ENCODE results near the gene GRIK1. TPM values are rescaled to one million over a fixed set of nuclear protein-coding genes. Genes with fewer than 3 reads are reported as not detected.

The GRIK1 gene
- total RNA-seq, 4 donors from 2014 or later = 1.2 to 7.4 (median 1.3) TPM; not detected in 1

DNA sequence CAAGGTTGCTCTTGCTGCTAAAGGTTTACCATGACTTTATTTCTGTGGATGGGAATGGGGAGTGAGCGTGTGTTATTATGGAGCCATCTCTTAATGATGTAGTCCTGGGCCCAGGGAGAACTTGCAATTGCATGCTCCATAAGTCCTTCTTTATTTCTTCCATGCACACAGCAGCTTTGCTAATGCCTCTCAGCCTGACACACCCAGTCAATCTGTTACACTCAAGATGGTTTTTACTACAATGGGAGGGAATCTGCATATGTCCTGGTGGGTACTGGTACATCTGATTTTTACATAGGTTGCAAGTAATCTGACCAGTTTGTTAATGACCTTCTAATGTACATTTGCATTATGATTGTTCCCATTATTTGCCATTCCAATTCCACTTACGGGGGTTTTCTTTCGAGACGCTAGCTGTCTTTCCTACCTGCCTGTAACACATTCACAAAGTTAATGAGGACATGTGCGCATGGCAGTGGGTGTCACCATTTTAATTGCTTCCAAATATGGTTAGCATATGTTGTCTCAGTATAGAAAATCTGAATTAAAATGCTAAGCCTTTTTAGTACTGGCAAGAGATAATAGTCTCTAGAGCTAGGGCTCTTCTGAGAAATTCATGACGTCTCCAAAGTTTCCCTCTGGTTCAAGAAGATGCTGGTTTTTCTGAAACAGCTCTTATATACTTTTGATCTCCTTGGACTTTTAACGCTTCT is 188.2 kb downstream of the GRIK1 start:
- TF ChIP-seq, protein P1, sequence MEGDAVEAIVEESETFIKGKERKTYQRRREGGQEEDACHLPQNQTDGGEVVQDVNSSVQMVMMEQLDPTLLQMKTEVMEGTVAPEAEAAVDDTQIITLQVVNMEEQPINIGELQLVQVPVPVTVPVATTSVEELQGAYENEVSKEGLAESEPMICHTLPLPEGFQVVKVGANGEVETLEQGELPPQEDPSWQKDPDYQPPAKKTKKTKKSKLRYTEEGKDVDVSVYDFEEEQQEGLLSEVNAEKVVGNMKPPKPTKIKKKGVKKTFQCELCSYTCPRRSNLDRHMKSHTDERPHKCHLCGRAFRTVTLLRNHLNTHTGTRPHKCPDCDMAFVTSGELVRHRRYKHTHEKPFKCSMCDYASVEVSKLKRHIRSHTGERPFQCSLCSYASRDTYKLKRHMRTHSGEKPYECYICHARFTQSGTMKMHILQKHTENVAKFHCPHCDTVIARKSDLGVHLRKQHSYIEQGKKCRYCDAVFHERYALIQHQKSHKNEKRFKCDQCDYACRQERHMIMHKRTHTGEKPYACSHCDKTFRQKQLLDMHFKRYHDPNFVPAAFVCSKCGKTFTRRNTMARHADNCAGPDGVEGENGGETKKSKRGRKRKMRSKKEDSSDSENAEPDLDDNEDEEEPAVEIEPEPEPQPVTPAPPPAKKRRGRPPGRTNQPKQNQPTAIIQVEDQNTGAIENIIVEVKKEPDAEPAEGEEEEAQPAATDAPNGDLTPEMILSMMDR (IDR thresholded peaks at IDR 0.05) = no peak
- no peak for TF ChIP-seq POLR2A (IDR thresholded peaks at IDR 0.05)
- H3K27me3 ChIP-seq = no peaks in the 10 kb centered on the region
- no peak overlapping the region for H3K27ac ChIP-seq
- no peak overlapping the region for H3K4me3 ChIP-seq
- H3K4me1 ChIP-seq = no peaks in the 10 kb centered on the region
- DNase-seq = no peak
- no peaks in the 10 kb centered on the region for H3K36me3 ChIP-seq
- no peaks in the 10 kb centered on the region for H3K9me3 ChIP-seq

DNA sequence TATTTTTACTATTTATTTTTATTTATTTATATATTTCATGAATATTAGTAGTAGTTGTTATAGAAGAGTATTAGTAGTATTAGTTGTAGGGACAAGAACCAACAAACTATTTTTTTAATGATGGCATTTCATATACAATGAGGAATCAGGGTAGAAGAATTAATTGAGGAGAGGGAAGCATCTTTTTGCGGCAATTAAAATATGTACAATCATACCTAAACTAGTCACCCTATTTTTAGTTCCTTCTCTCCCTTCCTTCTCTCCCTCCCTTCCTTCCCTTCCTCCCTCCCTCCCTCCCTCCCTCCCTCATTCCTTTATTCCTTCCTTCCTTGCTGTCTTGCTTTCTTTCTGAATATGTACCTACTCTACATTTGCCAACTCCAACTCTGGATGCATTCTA is 189.8 kb downstream of the GRIK1 start:
- no peaks in the 10 kb centered on the region for H3K4me1 ChIP-seq
- no peaks in the 10 kb centered on the region for H3K27me3 ChIP-seq
- H3K4me3 ChIP-seq = no peak overlapping the region

DNA sequence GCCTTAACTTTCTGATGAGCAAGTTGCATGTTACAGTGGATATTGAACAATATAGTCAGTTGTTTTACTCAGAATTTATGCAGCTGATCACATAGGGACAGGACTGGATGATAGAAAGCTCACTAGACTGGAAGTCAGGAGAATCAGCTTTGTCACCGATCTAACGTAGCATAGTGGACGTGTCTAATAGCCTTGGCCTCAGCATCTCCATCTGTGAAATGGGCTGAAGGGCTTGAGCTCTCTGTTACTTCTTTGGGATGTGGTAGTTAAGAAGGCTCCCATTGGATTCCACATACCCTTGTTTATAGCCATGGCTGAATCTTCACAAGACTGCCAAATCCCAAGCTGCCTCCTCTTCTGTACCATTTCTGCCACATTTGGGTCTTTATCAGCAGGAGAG is 190.6 kb downstream of the GRIK1 start:
- no peaks in the 10 kb centered on the region for H3K27me3 ChIP-seq
- H3K36me3 ChIP-seq = no peaks in the 10 kb centered on the region
- no peaks in the 10 kb centered on the region for H3K4me1 ChIP-seq
- no peak overlapping the region for H3K27ac ChIP-seq
- H3K4me3 ChIP-seq = no peak overlapping the region
- TF ChIP-seq POLR2A (IDR thresholded peaks at IDR 0.05) = no peak
- TF ChIP-seq, protein P1 (IDR thresholded peaks at IDR 0.05) = no peak
- DNase-seq = no peak
- no peaks in the 10 kb centered on the region for H3K9me3 ChIP-seq

More for the DNA sequence above, 189.8 kb downstream of the GRIK1 start:
- H3K27ac ChIP-seq = no peak overlapping the region
- no peaks in the 10 kb centered on the region for H3K36me3 ChIP-seq
- no peak for DNase-seq
- H3K9me3 ChIP-seq = no peaks in the 10 kb centered on the region
- no peak for TF ChIP-seq POLR2A (IDR thresholded peaks at IDR 0.05)
- TF ChIP-seq, protein P1 (IDR thresholded peaks at IDR 0.05) = no peak

DNA sequence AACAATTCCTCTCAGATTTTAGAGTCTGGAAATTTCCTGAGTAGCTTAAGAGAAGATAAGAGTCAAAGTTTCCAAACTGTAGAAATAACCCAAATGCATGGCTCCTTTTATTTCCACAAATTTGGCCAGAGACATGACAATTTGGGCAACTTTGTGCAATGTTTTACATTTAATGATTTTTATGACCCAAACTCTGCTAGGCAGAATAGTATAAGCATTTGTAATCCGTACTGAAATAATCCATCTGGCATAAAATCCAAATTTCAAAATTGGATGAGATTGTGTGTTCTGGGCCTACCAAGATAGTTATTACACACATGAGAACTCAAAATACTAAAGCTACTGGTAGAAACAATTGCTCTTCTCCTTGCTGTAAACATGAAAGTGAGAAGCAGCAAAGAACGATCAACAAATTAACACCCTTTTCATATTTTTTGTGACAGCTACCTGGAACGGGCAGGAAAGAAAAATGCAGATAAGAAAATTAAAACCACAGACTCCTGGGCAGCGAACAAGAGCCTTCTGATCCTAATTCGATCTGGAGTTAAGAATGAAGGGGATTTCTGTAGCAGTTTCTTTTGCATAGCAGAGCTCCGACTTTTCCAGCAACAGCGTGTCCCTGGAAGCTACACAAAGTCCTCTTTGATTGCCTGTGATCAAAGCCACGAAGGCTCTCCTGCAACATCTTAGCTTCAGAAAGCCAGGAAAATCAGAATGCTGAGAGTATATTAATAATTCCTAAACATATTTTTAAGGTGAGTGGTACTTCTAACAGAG is 191.2 kb downstream of the GRIK1 start:
- H3K27me3 ChIP-seq = no peaks in the 10 kb centered on the region
- H3K27ac ChIP-seq = no peak overlapping the region
- DNase-seq = no peak
- TF ChIP-seq POLR2A (IDR thresholded peaks at IDR 0.05) = no peak
- TF ChIP-seq, protein P1 (IDR thresholded peaks at IDR 0.05) = no peak
- H3K4me1 ChIP-seq = no peaks in the 10 kb centered on the region
- no peaks in the 10 kb centered on the region for H3K36me3 ChIP-seq
- no peak overlapping the region for H3K4me3 ChIP-seq
- H3K9me3 ChIP-seq = no peaks in the 10 kb centered on the region

DNA sequence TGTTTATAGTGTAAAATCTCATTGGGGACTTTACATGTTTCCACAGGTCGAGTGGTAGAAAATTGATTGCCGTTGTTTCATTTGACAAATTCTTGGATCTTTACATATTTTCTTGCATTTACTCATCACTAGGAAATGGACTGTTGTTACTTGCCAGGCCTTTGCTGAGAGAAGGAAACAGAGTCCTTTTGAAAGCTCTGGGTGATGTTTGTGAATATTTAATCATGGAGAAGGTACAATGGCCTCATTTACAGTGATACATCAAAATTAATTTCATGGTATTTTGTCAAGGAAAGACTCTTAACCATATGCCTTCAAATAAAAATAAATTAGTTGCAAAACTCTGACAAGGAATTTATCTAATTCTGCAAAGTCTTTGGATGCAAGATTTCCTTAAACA is 198.0 kb downstream of the GRIK1 start:
- TF ChIP-seq, protein P1 (IDR thresholded peaks at IDR 0.05) = no peak
- no peak for TF ChIP-seq POLR2A (IDR thresholded peaks at IDR 0.05)
- no peak for DNase-seq

More for the DNA sequence above, 198.0 kb downstream of the GRIK1 start:
- Histone ChIP-seq H3K4me3 (no peak overlapping the region), H3K9me3 (no peaks in the 10 kb centered on the region), H3K36me3 (no peaks in the 10 kb centered on the region), H3K27me3 (no peaks in the 10 kb centered on the region), H3K4me1 (peaks cover 0 to 7% (median 0%) of the 10 kb centered on the region in 4 donors), H3K27ac (no peak overlapping the region)

Measured in Peyer's patch (tissue), 4 donors.